Endothelial cell of umbilical vein (primary cell): Measurements from ENCODE around the gene ZGLP1. TPM values are rescaled to one million over a fixed set of nuclear protein-coding genes. Genes with fewer than 3 reads are reported as not detected.
A peak's percentile ranks its signal among the peaks of the same experiment; 100 is the strongest.

ENCODE experiments used
- BruUV-seq: library from RNA; stranded (reverse); fragments of 400-500 nt; replicated peaks from 2 replicates; lab custom pipeline; 2021; lab: Mats Ljungman, UMichigan
- CTCF ChIA-PET: fragments of 300-600, 350-600 bp; sonication (Branson Sonifier 250); formaldehyde crosslinking; loops from one replicate; lab custom pipeline; 2021; ENCODE audit warnings: antibody characterized with exemption, inconsistent platforms; lab: Charles Lee
- POLR2A ChIA-PET: fragments of 300-600, 350-600 bp; sonication (Branson Sonifier 250); formaldehyde crosslinking; loops from one replicate; lab custom pipeline; 2021; ENCODE audit warnings: antibody characterized with exemption, inconsistent platforms; lab: Charles Lee
- DNase-seq: peaks from one replicate; pipeline ENCODE4 v3.0.0-alpha.2; 2011; ENCODE audit warnings: low read depth, low spot score
- FAIRE-seq: peaks from 2 replicates; lab custom pipeline; 2011; peaks lifted over from hg19 to GRCh38; lab: Jason Lieb, UNC
- H2AFZ ChIP-seq: 2 replicates; pipeline ENCODE4 v1.6.0; 2012; ENCODE audit warnings: low read depth, low read length, control low read depth, inconsistent platforms
- H3K27ac ChIP-seq: 2 replicates; pipeline ENCODE4 v1.5.1; 2011; ENCODE audit warnings: low read depth, mild to moderate bottlenecking, control low read depth, low read length, moderate library complexity; ENCODE audit not compliant: insufficient read depth
- H3K27me3 ChIP-seq, 2 experiments: 2 replicates each; pipeline versions ENCODE4 v1.6.0 to v1.6.1; 2011; ENCODE audit warnings: low read length in 2 of 2, mixed read lengths in 1 of 2; ENCODE audit not compliant: control insufficient read depth in 2 of 2, insufficient read depth in 2 of 2
- H3K36me3 ChIP-seq, 2 experiments: 2 replicates in 1 of 2; 3 replicates in 1 of 2; pipeline ENCODE4 v1.5.1; 2011; ENCODE audit warnings: low read length in 2 of 2, mild to moderate bottlenecking in 1 of 2, moderate library complexity in 1 of 2; ENCODE audit not compliant: control insufficient read depth in 2 of 2, insufficient read depth in 2 of 2; ENCODE audit errors: extremely low read depth in 1 of 2
- H3K4me1 ChIP-seq: 3 replicates; pipeline ENCODE4 v1.5.1; 2011; ENCODE audit warnings: mild to moderate bottlenecking, low read length; ENCODE audit not compliant: control insufficient read depth, insufficient read depth; ENCODE audit errors: extremely low read depth
- H3K4me2 ChIP-seq: 2 replicates; pipeline ENCODE4 v1.6.1; 2011; ENCODE audit warnings: low read length, control low read depth, mixed read lengths; ENCODE audit not compliant: insufficient read depth
- H3K4me3 ChIP-seq, 3 experiments: fragments of 200-600 bp in 1 of 3; sonication (generic), shearing (Covaris generic) in 1 of 3; replicated peaks in 1 of 3; 2 replicates each; pipeline ENCODE4 v1.5.1; 2011 to 2016; ENCODE audit warnings: control low read depth in 3 of 3, low read length in 3 of 3, mild to moderate bottlenecking in 2 of 3, inconsistent platforms in 1 of 3, low read depth in 1 of 3, moderate library complexity in 1 of 3; ENCODE audit not compliant: insufficient read depth in 1 of 3
- H3K79me2 ChIP-seq: 2 replicates; pipeline ENCODE4 v1.6.0; 2012; ENCODE audit warnings: low read length, inconsistent platforms; ENCODE audit not compliant: control insufficient read depth, insufficient read depth
- H3K9ac ChIP-seq: replicated peaks from 2 replicates; pipeline ENCODE3; 2011; ENCODE audit warnings: low read length, control low read depth; ENCODE audit not compliant: insufficient read depth; ENCODE audit errors: extremely low read depth
- H3K9me1 ChIP-seq: replicated peaks from 3 replicates; pipeline ENCODE4 v1.6.0; 2011; ENCODE audit warnings: mild to moderate bottlenecking, low read length; ENCODE audit not compliant: control insufficient read depth, insufficient read depth; ENCODE audit errors: extremely low read depth
- H3K9me3 ChIP-seq: replicated peaks from 2 replicates; pipeline ENCODE4 v1.5.1; 2012; ENCODE audit warnings: low read length, inconsistent platforms; ENCODE audit not compliant: control insufficient read depth, insufficient read depth
- H4K20me1 ChIP-seq: replicated peaks from 2 replicates; pipeline ENCODE3; 2011; ENCODE audit warnings: mild to moderate bottlenecking, low read length; ENCODE audit not compliant: control insufficient read depth, insufficient read depth; ENCODE audit errors: extremely low read depth
- CTCF ChIP-seq, 2 donors: IDR thresholded peaks; 1 replicate in 1 of 2; 2 replicates in 1 of 2; pipeline ENCODE4 v1.5.1; 2011; ENCODE audit warnings: low read length in 2 of 2, mild to moderate bottlenecking in 2 of 2, moderate library complexity in 2 of 2, control low read depth in 1 of 2, inconsistent platforms in 1 of 2, low read depth in 1 of 2; ENCODE audit not compliant: insufficient read depth in 1 of 2; ENCODE audit errors: extremely low read depth in 1 of 2
- FOS ChIP-seq: IDR thresholded peaks from 2 replicates; pipeline ENCODE4 v1.6.1; 2011; ENCODE audit warnings: mild to moderate bottlenecking, low read length, moderate library complexity, borderline replicate concordance; ENCODE audit not compliant: insufficient read depth
- GATA2 ChIP-seq: IDR thresholded peaks from 2 replicates; pipeline ENCODE4 v1.7.0; 2011; ENCODE audit warnings: low read depth, mild to moderate bottlenecking, moderate library complexity, mixed read lengths, low read length; ENCODE audit not compliant: insufficient read length, insufficient read depth
- POLR2AphosphoS5 ChIP-seq: IDR thresholded peaks from 2 replicates; pipeline ENCODE4 v1.6.1; 2012; ENCODE audit warnings: low read depth, mild to moderate bottlenecking, control low read depth, low read length, moderate library complexity; ENCODE audit not compliant: insufficient read depth
- dilution Hi-C: fragments of 300-500 bp; cut with MboI; formaldehyde crosslinking; loops from one replicate; pipeline ENCODE4 v1.15.0; 2019; ENCODE audit warnings: low sequenced_read_pairs; ENCODE audit not compliant: extremely low pct_ligation_motif_present
- intact Hi-C: fragments of 100-400 bp; cut with micrococcal nuclease; formaldehyde crosslinking; loops from one replicate; pipeline ENCODE4 v1.10.0; 2022
- polyA plus RNA-seq, 4 experiments: library from polyadenylated mRNA; depleted of rRNA in 3 of 4; stranded (reverse) in 3 of 4; unstranded in 1 of 4; fragments of >200 nt; gene quantifications; 2 replicates each; pipeline versions ENCODE4 v1.2.1 to v1.2.3, GENCODE V29; 2011 to 2012; ENCODE audit warnings: missing spikeins in 1 of 4
- total RNA-seq: library from RNA; stranded (reverse); gene quantifications from 2 replicates; pipeline ENCODE4 v1.2.3, GENCODE V29; 2021

ZGLP1 gene
- total and polyA plus RNA-seq, 2 donors (not counting 3 experiments of a cell fraction or from before 2014, with no cell fraction given), result 1.6 to 2.9 TPM

- H3K27ac ChIP-seq, result no peak overlapping the region
- dilution Hi-C loops, result no loop called here
- no peaks in the 10 kb centered on the region for H3K9me3 ChIP-seq
- intact Hi-C loops, result loop anchor here (5.0 kb wide), 1 partner anchor 43 kb away; the partner anchor contains the start of gene FDX2
- DNase-seq, result no peak
- FAIRE-seq, result no peak
- H3K4me3 ChIP-seq, result no peak overlapping the region
- no peaks in the 10 kb centered on the region for H3K36me3 ChIP-seq
- TF ChIP-seq GATA2 (no peak), CTCF (IDR thresholded peaks at IDR 0.05; ENCODE audit: extremely low read depth in 1 of 2, insufficient read depth in 1 of 2, low read depth in 1 of 2, low read length in 2 of 2) (no peak)
- no peak overlapping the region for H2AFZ ChIP-seq
- no peaks in the 10 kb centered on the region for H4K20me1 ChIP-seq
- ChIA-PET POLR2A (interaction anchor here (0.6 kb wide), 1 partner anchor 31 kb away, joined by 3 read pairs; no protein-coding TSS in a partner anchor), CTCF (interaction anchor here (0.7 to 2.4 kb wide), 4 partner anchors 12 to 114 kb away, joined by 3 to 14 read pairs (median 5); partner anchors contain the start of gene ICAM4)
- H3K4me2 ChIP-seq, result no peak overlapping the region
- H3K9ac ChIP-seq, result no peak overlapping the region
- no peaks in the 10 kb centered on the region for H3K27me3 ChIP-seq
- H3K79me2 ChIP-seq, result no peaks in the 10 kb centered on the region
- H3K4me1 ChIP-seq, result peaks cover 24% of the 10 kb centered on the region
- BruUV-seq, result no TSS peak
- no peaks in the 10 kb centered on the region for H3K9me1 ChIP-seq
Measured at GRCh38 chr19:10274589-10274988, 35.0 kb downstream of the ZGLP1 start.

- no peaks in the 10 kb centered on the region for H3K79me2 ChIP-seq
- BruUV-seq, result TSS peak; percentile 40
- H3K27me3 ChIP-seq, result no peaks in the 10 kb centered on the region
- FAIRE-seq (no peak), DNase-seq (peak; percentile 61)
- peak overlapping the region; percentile 53 for H3K9ac ChIP-seq
- H2AFZ ChIP-seq, result no peak overlapping the region
- ChIA-PET CTCF (interaction anchor here (0.6 to 9.0 kb wide), 18 partner anchors 9 to 341 kb away, joined by 3 to 411 read pairs (median 7); partner anchors contain the start of genes CDC37, FDX2, ICAM4 and ICAM5), POLR2A (interaction anchor here (2.5 to 2.6 kb wide), 3 partner anchors 20 to 117 kb away, joined by 13 to 15 read pairs (median 14); partner anchors contain the start of gene RAVER1)
- dilution Hi-C loops, result no loop called here
- TF ChIP-seq FOS (no peak), POLR2AphosphoS5 (no peak)
- intact Hi-C loops, result loop anchor here (2.0 to 5.0 kb wide), 2 partner anchors 15 to 46 kb away; partner anchors contain the start of genes FDX2 and ICAM4
- H3K4me3 ChIP-seq, result peak overlapping the region in 2 of 3 experiments; percentile 20 to 31
- peaks cover 36% of the 10 kb centered on the region for H3K4me1 ChIP-seq
- H3K4me2 ChIP-seq, result peak overlapping the region; percentile 4
- H3K9me1 ChIP-seq, result no peaks in the 10 kb centered on the region
- no peaks in the 10 kb centered on the region for H3K9me3 ChIP-seq
- H4K20me1 ChIP-seq, result no peaks in the 10 kb centered on the region
- H3K27ac ChIP-seq, result no peak overlapping the region
- no peaks in the 10 kb centered on the region for H3K36me3 ChIP-seq
Measured at GRCh38 chr19:10271543-10272086, 38.0 kb downstream of the ZGLP1 start.
